GM18873 (cell line): ENCODE data around the gene SDR9C7.
"Not testable (repeated sequence)": the region's sequence is repeated elsewhere in the genome, so short reads cannot be mapped to it uniquely, and the experiment has no call there.

Experiments
- ATAC-seq: cut with Tn5 transposase; IDR thresholded peaks from one replicate; pipeline ENCODE4 v1.9.1; 2021; ENCODE audit warnings: mild to moderate bottlenecking, moderate library complexity, moderate number of reproducible peaks; ENCODE audit not compliant: unreplicated experiment, low FRiP score

The SDR9C7 gene

GRCh38 chr12:56933826-56934625 is at the start of gene SDR9C7:
Gene SDR9C7, minus strand, starts transcription at chr12:56934408. Its CDS starts 147 bp downstream, at chr12:56934261.
- no peak for ATAC-seq

GRCh38 chr12:56983386-56983785 is 49.2 kb upstream of the SDR9C7 start:
- no peak for ATAC-seq

- not testable (repeated sequence) for ATAC-seq
Observed at GRCh38 chr12:56982578-56983236, 48.5 kb upstream of the SDR9C7 start.

GRCh38 chr12:56980941-56981530 is 46.8 kb upstream of the SDR9C7 start:
- ATAC-seq, result no peak

GRCh38 chr12:56980268-56980667 is 46.1 kb upstream of the SDR9C7 start:
- ATAC-seq, result no peak

GRCh38 chr12:56979628-56980027 is 45.4 kb upstream of the SDR9C7 start:
- ATAC-seq, result no peak

- ATAC-seq, result no peak
Observed at GRCh38 chr12:56978397-56979138, 44.4 kb upstream of the SDR9C7 start.

GRCh38 chr12:56977361-56977760 is 43.2 kb upstream of the SDR9C7 start:
- ATAC-seq, result not testable (repeated sequence)

GRCh38 chr12:56974224-56974623 is 40.0 kb upstream of the SDR9C7 start:
- not testable (repeated sequence) for ATAC-seq

- ATAC-seq, result not testable (repeated sequence)
Observed at GRCh38 chr12:56968910-56969309, 34.7 kb upstream of the SDR9C7 start.

- ATAC-seq, result not testable (repeated sequence)
Observed at GRCh38 chr12:56965997-56966642, 31.9 kb upstream of the SDR9C7 start.

GRCh38 chr12:56965124-56965523 is 30.9 kb upstream of the SDR9C7 start:
- not testable (repeated sequence) for ATAC-seq

- ATAC-seq, result not testable (repeated sequence)
Observed at GRCh38 chr12:56963557-56963956, 29.3 kb upstream of the SDR9C7 start.

GRCh38 chr12:56962247-56962646 is 28.0 kb upstream of the SDR9C7 start:
- not testable (repeated sequence) for ATAC-seq

- no peak for ATAC-seq
Observed at GRCh38 chr12:56958422-56958821, 24.2 kb upstream of the SDR9C7 start.

- no peak for ATAC-seq
Observed at GRCh38 chr12:56957229-56958052, 23.2 kb upstream of the SDR9C7 start, which contains the start of gene RDH16. Gene RDH16, minus strand, starts transcription at chr12:56957608. Its CDS starts 146 bp downstream, at chr12:56957462.

GRCh38 chr12:56955631-56956256 is 21.5 kb upstream of the SDR9C7 start:
- ATAC-seq, result no peak

GRCh38 chr12:56954958-56955355 is 20.7 kb upstream of the SDR9C7 start:
- ATAC-seq, result no peak
